HepG2 (cell line): ENCODE data around the gene GFPT2. TPM values are rescaled to one million over a fixed set of nuclear protein-coding genes. Genes with fewer than 3 reads are reported as not detected.

Source experiments
- AFF4 ChIP-seq: sonication (generic); formaldehyde crosslinking; IDR thresholded peaks from 2 replicates; pipeline ENCODE4 v1.4.0; 2020; ENCODE audit warnings: missing genetic modification reagents
- AGO1 ChIP-seq: fragments of 200-400 bp; formaldehyde crosslinking; IDR thresholded peaks from 2 replicates; pipeline ENCODE4 v1.6.1; 2017; ENCODE audit warnings: mild to moderate bottlenecking, low read depth, low read length, moderate library complexity; ENCODE audit not compliant: poor library complexity, severe bottlenecking
- AKAP8 ChIP-seq: sonication (generic); formaldehyde crosslinking; IDR thresholded peaks from 2 replicates; pipeline ENCODE4 v1.5.1; 2020; ENCODE audit warnings: mild to moderate bottlenecking, missing genetic modification reagents
- EZH2 ChIP-seq: conservative IDR thresholded peaks from 2 replicates; pipeline ENCODE4 v1.6.1; 2012; ENCODE audit warnings: mild to moderate bottlenecking, low read depth, low read length, moderate library complexity
- GMEB2 ChIP-seq: IDR thresholded peaks from 2 replicates; pipeline ENCODE4 v1.6.1; 2016; ENCODE audit warnings: missing biosample characterization, missing genetic modification reagents, low read depth
- IRX3 ChIP-seq: sonication (generic); formaldehyde crosslinking; IDR thresholded peaks from 2 replicates; pipeline ENCODE4 v1.8.1; 2023; ENCODE audit warnings: mild to moderate bottlenecking, low read depth, missing genetic modification reagents, borderline replicate concordance
- KLF6 ChIP-seq: IDR thresholded peaks from 2 replicates; pipeline ENCODE4 v1.8.0; 2016; ENCODE audit warnings: missing biosample characterization, missing genetic modification reagents
- MXI1 ChIP-seq: IDR thresholded peaks from 3 replicates; pipeline ENCODE4 v1.6.1; 2012; ENCODE audit warnings: low read depth, low read length, inconsistent platforms, borderline replicate concordance
- POLR2A ChIP-seq, 2 experiments: IDR thresholded peaks; 2 replicates each; pipeline ENCODE4 v1.6.1; 2011; ENCODE audit warnings: low read depth in 2 of 2, low read length in 2 of 2, mild to moderate bottlenecking in 1 of 2, moderate library complexity in 1 of 2; ENCODE audit not compliant: insufficient read depth in 1 of 2
- SRY ChIP-seq: sonication (generic); formaldehyde crosslinking; IDR thresholded peaks from 2 replicates; pipeline ENCODE4 v1.8.0; 2022; ENCODE audit warnings: mild to moderate bottlenecking, missing genetic modification reagents
- ZBTB38 ChIP-seq: sonication (generic); formaldehyde crosslinking; IDR thresholded peaks from 2 replicates; pipeline ENCODE4 v1.5.1; 2020; ENCODE audit warnings: mild to moderate bottlenecking, missing genetic modification reagents
- ZNF646 ChIP-seq: sonication (generic); formaldehyde crosslinking; IDR thresholded peaks from 2 replicates; pipeline ENCODE4 v1.9.0; 2021; ENCODE audit warnings: mild to moderate bottlenecking, missing genetic modification reagents
- ZNF770 ChIP-seq: sonication (generic); formaldehyde crosslinking; IDR thresholded peaks from 2 replicates; pipeline ENCODE4 v1.5.0; 2020; ENCODE audit warnings: mild to moderate bottlenecking, missing genetic modification reagents
- polyA plus RNA-seq, 8 experiments: library from polyadenylated mRNA; depleted of rRNA in 3 of 8; stranded (reverse) in 7 of 8; unstranded in 1 of 8; fragments of >200 nt; fragmentation: Illumina TruSeq in 4 of 8; extraction: Trizol in 4 of 8; gene quantifications; 2 replicates each; pipeline versions ENCODE4 v1.2.1 to v1.2.3, GENCODE V29; 2011 to 2016; ENCODE audit warnings: low read depth in 4 of 8, missing spikeins in 1 of 8, mixed read lengths in 1 of 8; ENCODE audit not compliant: insufficient read depth in 1 of 8
- total RNA-seq, 5 experiments: library from RNA; depleted of rRNA; stranded (reverse); fragments of >200 nt; fragmentation: Illumina TruSeq; extraction: Trizol; gene quantifications; 2 replicates each; pipeline ENCODE4 v1.2.3, GENCODE V29; 2016; ENCODE audit warnings: low read depth in 1 of 5

GFPT2 gene
- total and polyA plus RNA-seq, 2 of the 13 experiments (the other 11 are each of a cell fraction or from before 2014, with no cell fraction given): 0.18 TPM

- TF ChIP-seq ZNF646 (CRISPR knock-in tag) (no peak), EZH2 (no peak), SRY (CRISPR knock-in tag) (peak; percentile 62), MXI1 (no peak), AGO1 (no peak), IRX3 (CRISPR knock-in tag) (0 out of 2 replicates have a peak, but pooled peaks have one; percentile 42), ZBTB38 (peak; percentile 32; the same call in 1 of the 2 replicates), GMEB2 (CRISPR knock-in tag) (no peak), AFF4 (no peak), ZNF770 (CRISPR knock-in tag) (0 out of 2 replicates have a peak, but pooled peaks have one; percentile 8), AKAP8 (no peak), POLR2A (IDR thresholded peaks at IDR 0.05; ENCODE audit: insufficient read depth in 1 of 2, low read depth in 2 of 2, low read length in 2 of 2) (peak; percentile 45 to 69; a peak in 3 of 4 replicates), KLF6 (0 out of 2 replicates have a peak, but pooled peaks have one; percentile 58)
Observed at GRCh38 chr5:180291943-180292831, 60.9 kb downstream of the GFPT2 start, which contains the start of gene MAPK9 (continued).
